Astrocyte (in vitro differentiated cells and primary cell): Measurements from ENCODE around the gene LY9. TPM values are rescaled to one million over a fixed set of nuclear protein-coding genes. Genes with fewer than 3 reads are reported as not detected.

Experiments
- DNase-seq: peaks from one replicate; pipeline ENCODE4 v3.0.0-alpha.2; 2010; ENCODE audit warnings: low read depth
- FAIRE-seq: peaks from 2 replicates; lab custom pipeline; 2011; peaks lifted over from hg19 to GRCh38; lab: Jason Lieb, UNC
- H2AFZ ChIP-seq: 2 replicates; pipeline ENCODE4 v1.6.0; 2012; ENCODE audit warnings: low read depth, low read length, inconsistent platforms
- H3K27ac ChIP-seq: 2 replicates; pipeline ENCODE4 v1.5.1; 2011; ENCODE audit warnings: low read depth, low read length, inconsistent platforms
- H3K27me3 ChIP-seq: 2 replicates; pipeline ENCODE4 v1.6.0; 2011; ENCODE audit warnings: low read length, inconsistent platforms; ENCODE audit not compliant: insufficient read depth
- H3K36me3 ChIP-seq: 2 replicates; pipeline ENCODE4 v1.5.1; 2011; ENCODE audit warnings: low read length, inconsistent platforms; ENCODE audit not compliant: insufficient read depth
- H3K4me1 ChIP-seq: 2 replicates; pipeline ENCODE4 v1.5.1; 2011; ENCODE audit warnings: low read length, inconsistent platforms; ENCODE audit not compliant: insufficient read depth
- H3K4me2 ChIP-seq: 2 replicates; pipeline ENCODE4 v1.6.0; 2012; ENCODE audit warnings: low read length, inconsistent platforms
- H3K4me3 ChIP-seq: 2 replicates; pipeline ENCODE4 v1.5.1; 2011; ENCODE audit warnings: low read depth, mild to moderate bottlenecking, low read length, inconsistent platforms; ENCODE audit not compliant: insufficient read depth
- H3K79me2 ChIP-seq: 2 replicates; pipeline ENCODE4 v1.6.0; 2012; ENCODE audit warnings: mild to moderate bottlenecking, low read length, inconsistent platforms; ENCODE audit not compliant: insufficient read depth
- H3K9ac ChIP-seq: 2 replicates; pipeline ENCODE4 v1.6.0; 2012; ENCODE audit warnings: mild to moderate bottlenecking, low read length, inconsistent platforms
- H3K9me3 ChIP-seq: 2 replicates; pipeline ENCODE4 v1.5.1; 2012; ENCODE audit warnings: low read depth, mild to moderate bottlenecking, low read length, inconsistent platforms; ENCODE audit not compliant: insufficient read depth
- H4K20me1 ChIP-seq: 2 replicates; pipeline ENCODE4 v1.6.0; 2012; ENCODE audit warnings: low read length, inconsistent platforms; ENCODE audit not compliant: insufficient read depth
- H3K27ac Mint-ChIP-seq: one replicate; pipeline ENCODE4 v1.8.0; 2021; ENCODE audit warnings: mild to moderate bottlenecking, mixed read lengths; ENCODE audit not compliant: unreplicated experiment
- H3K27me3 Mint-ChIP-seq: one replicate; pipeline ENCODE4 v1.8.0; 2021; ENCODE audit warnings: low read depth, mixed read lengths; ENCODE audit not compliant: unreplicated experiment
- H3K36me3 Mint-ChIP-seq: one replicate; pipeline ENCODE4 v1.8.0; 2021; ENCODE audit warnings: low read depth, mixed read lengths; ENCODE audit not compliant: unreplicated experiment
- H3K4me1 Mint-ChIP-seq: one replicate; pipeline ENCODE4 v1.8.0; 2021; ENCODE audit warnings: low read depth, mixed read lengths; ENCODE audit not compliant: unreplicated experiment
- H3K4me3 Mint-ChIP-seq: one replicate; pipeline ENCODE4 v1.8.0; 2021; ENCODE audit warnings: mild to moderate bottlenecking, moderate library complexity, mixed read lengths; ENCODE audit not compliant: unreplicated experiment
- H3K9me3 Mint-ChIP-seq: one replicate; pipeline ENCODE4 v1.8.0; 2021; ENCODE audit warnings: mild to moderate bottlenecking, mixed read lengths; ENCODE audit not compliant: unreplicated experiment
- CTCF ChIP-seq: IDR thresholded peaks from 2 replicates; pipeline ENCODE4 v1.5.1; 2011; ENCODE audit warnings: low read depth, mild to moderate bottlenecking, inconsistent platforms, low read length, moderate library complexity; ENCODE audit not compliant: insufficient read depth
- EZH2 ChIP-seq: IDR thresholded peaks from 2 replicates; pipeline ENCODE4 v1.6.1; 2012; ENCODE audit warnings: mild to moderate bottlenecking, low read length, inconsistent platforms; ENCODE audit not compliant: insufficient read depth
- total RNA-seq: library from RNA; stranded (reverse); gene quantifications from 2 replicates; pipeline ENCODE4 v1.2.1, GENCODE V29; 2021

The LY9 gene
- total RNA-seq, 1 donor from 2014 or later, result not detected

- peaks cover 20% of the 10 kb centered on the region for H3K27me3 Mint-ChIP-seq
- Histone ChIP-seq H2AFZ (no peak overlapping the region), H3K9me3 (no peaks in the 10 kb centered on the region), H3K36me3 (no peaks in the 10 kb centered on the region), H3K79me2 (no peaks in the 10 kb centered on the region), H3K4me2 (no peak overlapping the region), H3K4me3 (no peak overlapping the region), H4K20me1 (no peaks in the 10 kb centered on the region), H3K9ac (no peak overlapping the region), H3K27me3 (no peaks in the 10 kb centered on the region), H3K4me1 (no peaks in the 10 kb centered on the region), H3K27ac (no peak overlapping the region)
- H3K4me3 Mint-ChIP-seq, result no peak overlapping the region
- H3K27ac Mint-ChIP-seq, result no peak overlapping the region
- peaks cover 2% of the 10 kb centered on the region for H3K9me3 Mint-ChIP-seq
- H3K36me3 Mint-ChIP-seq, result peaks cover 2% of the 10 kb centered on the region
- H3K4me1 Mint-ChIP-seq, result peaks cover 6% of the 10 kb centered on the region
- no peak for TF ChIP-seq EZH2
- no peak for TF ChIP-seq CTCF
- FAIRE-seq (no peak), DNase-seq (no peak)
Measured at GRCh38 chr1:160821627-160822026, 25.7 kb downstream of the LY9 start.

- Histone ChIP-seq H3K4me3 (no peak overlapping the region), H3K9me3 (no peaks in the 10 kb centered on the region), H3K27ac (no peak overlapping the region), H3K4me1 (no peaks in the 10 kb centered on the region), H3K9ac (no peak overlapping the region), H3K36me3 (no peaks in the 10 kb centered on the region), H2AFZ (no peak overlapping the region), H3K79me2 (no peaks in the 10 kb centered on the region), H3K4me2 (no peak overlapping the region), H4K20me1 (no peaks in the 10 kb centered on the region), H3K27me3 (no peaks in the 10 kb centered on the region)
- H3K27ac Mint-ChIP-seq, result no peak overlapping the region
- TF ChIP-seq EZH2 (no peak), CTCF (no peak)
- peaks cover 2% of the 10 kb centered on the region for H3K9me3 Mint-ChIP-seq
- H3K27me3 Mint-ChIP-seq, result peaks cover 16% of the 10 kb centered on the region
- DNase-seq (no peak), FAIRE-seq (no peak)
- H3K4me3 Mint-ChIP-seq, result no peak overlapping the region
- peaks cover 2% of the 10 kb centered on the region for H3K36me3 Mint-ChIP-seq
- H3K4me1 Mint-ChIP-seq, result peaks cover 9% of the 10 kb centered on the region
Measured at GRCh38 chr1:160823296-160823695, 27.3 kb downstream of the LY9 start.

GRCh38 chr1:160826546-160826945, 30.6 kb downstream of the LY9 start:
- Mint-ChIP-seq H3K9me3 (peaks cover 2% of the 10 kb centered on the region), H3K27me3 (peaks cover 2% of the 10 kb centered on the region), H3K36me3 (peaks cover 2% of the 10 kb centered on the region), H3K27ac (peak overlapping the region; percentile 56), H3K4me1 (peaks cover 19% of the 10 kb centered on the region), H3K4me3 (no peak overlapping the region)
- no peaks in the 10 kb centered on the region for H3K36me3 ChIP-seq
- no peaks in the 10 kb centered on the region for H3K79me2 ChIP-seq
- H3K27me3 ChIP-seq, result peaks cover 2% of the 10 kb centered on the region
- FAIRE-seq, result no peak
- H3K9ac ChIP-seq, result no peak overlapping the region
- peak; percentile 70 for DNase-seq
- H3K9me3 ChIP-seq, result no peaks in the 10 kb centered on the region
- no peak overlapping the region for H3K4me3 ChIP-seq
- no peaks in the 10 kb centered on the region for H4K20me1 ChIP-seq
- no peak overlapping the region for H2AFZ ChIP-seq
- no peaks in the 10 kb centered on the region for H3K4me1 ChIP-seq
- TF ChIP-seq CTCF (no peak), EZH2 (no peak)
- H3K4me2 ChIP-seq, result no peak overlapping the region
- no peak overlapping the region for H3K27ac ChIP-seq
